Measurements from ENCODE around the gene CDH4. TPM values are rescaled to one million over a fixed set of nuclear protein-coding genes. Genes with fewer than 3 reads are reported as not detected.

CDH4 gene
- total RNA-seq, 1 experiment from 2014 or later, result 5.3 TPM

GRCh38 chr20:61635721-61636455, 383.8 kb downstream of the CDH4 start:
- H3K9me3 Mint-ChIP-seq, result peaks cover 4% of the 10 kb centered on the region; the same call in 1 of the 2 replicates
- no peak for TF ChIP-seq ZNF423 (CRISPR knock-in tag; IDR thresholded peaks at IDR 0.05)
- no peak for TF ChIP-seq ELF4 (CRISPR knock-in tag; IDR thresholded peaks at IDR 0.05; ENCODE audit: low read depth)
- no peak for TF ChIP-seq TP53 (CRISPR knock-in tag; IDR thresholded peaks at IDR 0.05)
- TF ChIP-seq, protein P1, sequence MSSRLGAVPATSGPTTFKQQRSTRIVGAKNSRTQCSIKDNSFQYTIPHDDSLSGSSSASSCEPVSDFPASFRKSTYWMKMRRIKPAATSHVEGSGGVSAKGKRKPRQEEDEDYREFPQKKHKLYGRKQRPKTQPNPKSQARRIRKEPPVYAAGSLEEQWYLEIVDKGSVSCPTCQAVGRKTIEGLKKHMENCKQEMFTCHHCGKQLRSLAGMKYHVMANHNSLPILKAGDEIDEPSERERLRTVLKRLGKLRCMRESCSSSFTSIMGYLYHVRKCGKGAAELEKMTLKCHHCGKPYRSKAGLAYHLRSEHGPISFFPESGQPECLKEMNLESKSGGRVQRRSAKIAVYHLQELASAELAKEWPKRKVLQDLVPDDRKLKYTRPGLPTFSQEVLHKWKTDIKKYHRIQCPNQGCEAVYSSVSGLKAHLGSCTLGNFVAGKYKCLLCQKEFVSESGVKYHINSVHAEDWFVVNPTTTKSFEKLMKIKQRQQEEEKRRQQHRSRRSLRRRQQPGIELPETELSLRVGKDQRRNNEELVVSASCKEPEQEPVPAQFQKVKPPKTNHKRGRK (CRISPR knock-in tag; IDR thresholded peaks at IDR 0.05; ENCODE audit: borderline replicate concordance), result no peak
- no peak for TF ChIP-seq PRRX2 (CRISPR knock-in tag; IDR thresholded peaks at IDR 0.05)
- no peak for TF ChIP-seq GABPB1 (CRISPR knock-in tag; IDR thresholded peaks at IDR 0.05)
- TF ChIP-seq NR1H2 (CRISPR knock-in tag; IDR thresholded peaks at IDR 0.05), result no peak
- TF ChIP-seq, protein P2, sequence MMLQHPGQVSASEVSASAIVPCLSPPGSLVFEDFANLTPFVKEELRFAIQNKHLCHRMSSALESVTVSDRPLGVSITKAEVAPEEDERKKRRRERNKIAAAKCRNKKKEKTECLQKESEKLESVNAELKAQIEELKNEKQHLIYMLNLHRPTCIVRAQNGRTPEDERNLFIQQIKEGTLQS (CRISPR knock-in tag; conservative IDR thresholded peaks at IDR 0.05), result no peak
- no peak for TF ChIP-seq ZNF671 (CRISPR knock-in tag; IDR thresholded peaks at IDR 0.05)
- TF ChIP-seq NR2C2 (CRISPR knock-in tag; IDR thresholded peaks at IDR 0.05), result no peak
- TF ChIP-seq ESRRA (CRISPR knock-in tag; IDR thresholded peaks at IDR 0.05; ENCODE audit: borderline replicate concordance), result no peak
- no peak for TF ChIP-seq JAZF1 (CRISPR knock-in tag; IDR thresholded peaks at IDR 0.05)
- no peak for TF ChIP-seq NFE2L1 (CRISPR knock-in tag; IDR thresholded peaks at IDR 0.05)
- TF ChIP-seq SMAD3 (CRISPR knock-in tag; IDR thresholded peaks at IDR 0.05; ENCODE audit: borderline replicate concordance), result no peak
- TF ChIP-seq OVOL2 (CRISPR knock-in tag; IDR thresholded peaks at IDR 0.05; ENCODE audit: borderline replicate concordance), result no peak
- peak overlapping the region; percentile 83 for H3K27ac Mint-ChIP-seq
- H3K36me3 Mint-ChIP-seq, result no peaks in the 10 kb centered on the region
- POLR2A ChIA-PET, result no interaction called here
- peaks cover 16% of the 10 kb centered on the region for H3K27me3 Mint-ChIP-seq (ENCODE audit: low read depth)
- peak; percentile 55; the same call in 1 of the 2 replicates for ATAC-seq
- CTCF ChIA-PET, result no interaction called here
- peaks cover 16% of the 10 kb centered on the region for H3K4me1 Mint-ChIP-seq
- no peak for DNase-seq (ENCODE audit: low spot score)
- no peak overlapping the region for H3K4me3 Mint-ChIP-seq

GRCh38 chr20:61636531-61637116, 384.6 kb downstream of the CDH4 start:
- ChIA-PET POLR2A (no interaction called here), CTCF (no interaction called here)
- H3K27ac Mint-ChIP-seq, result no peak overlapping the region

GRCh38 chr20:61638802-61639585, 386.9 kb downstream of the CDH4 start:
- POLR2A ChIA-PET, result no interaction called here
- CTCF ChIA-PET, result no interaction called here
- no peak for ATAC-seq
- Mint-ChIP-seq H3K4me1 (peaks cover 16% of the 10 kb centered on the region), H3K27me3 (ENCODE audit: low read depth) (peaks cover 28% of the 10 kb centered on the region), H3K4me3 (no peak overlapping the region), H3K36me3 (peaks cover 5% of the 10 kb centered on the region; the same call in 1 of the 2 replicates), H3K9me3 (peaks cover 18% of the 10 kb centered on the region), H3K27ac (no peak overlapping the region)
- no peak for TF ChIP-seq ZNF138 (CRISPR knock-in tag; conservative IDR thresholded peaks at IDR 0.05)
- no peak for TF ChIP-seq HMGXB4 (CRISPR knock-in tag; IDR thresholded peaks at IDR 0.05)
- TF ChIP-seq TP53 (CRISPR knock-in tag; IDR thresholded peaks at IDR 0.05), result no peak
- no peak for TF ChIP-seq OVOL2 (CRISPR knock-in tag; IDR thresholded peaks at IDR 0.05; ENCODE audit: borderline replicate concordance)
- no peak for TF ChIP-seq FOXJ3 (CRISPR knock-in tag; IDR thresholded peaks at IDR 0.05; ENCODE audit: borderline replicate concordance)
- no peak for TF ChIP-seq ZNF232 (CRISPR knock-in tag; IDR thresholded peaks at IDR 0.05)
- TF ChIP-seq PRRX2 (CRISPR knock-in tag; IDR thresholded peaks at IDR 0.05), result no peak
- TF ChIP-seq NR2C2 (CRISPR knock-in tag; IDR thresholded peaks at IDR 0.05), result no peak
- TF ChIP-seq ELF4 (CRISPR knock-in tag; IDR thresholded peaks at IDR 0.05; ENCODE audit: low read depth), result no peak
- no peak for TF ChIP-seq GRHL2 (CRISPR knock-in tag; IDR thresholded peaks at IDR 0.05; ENCODE audit: insufficient replicate concordance, severe bottlenecking)
- TF ChIP-seq ZNF671 (CRISPR knock-in tag; IDR thresholded peaks at IDR 0.05), result no peak
- no peak for TF ChIP-seq NFYB (CRISPR knock-in tag; conservative IDR thresholded peaks at IDR 0.05; ENCODE audit: low read depth)
- TF ChIP-seq ZNF263 (CRISPR knock-in tag; IDR thresholded peaks at IDR 0.05; ENCODE audit: low read depth), result no peak
- TF ChIP-seq NR3C1 (CRISPR knock-in tag; conservative IDR thresholded peaks at IDR 0.05; ENCODE audit: low read depth), result no peak
- no peak for TF ChIP-seq CREB1 (CRISPR knock-in tag; IDR thresholded peaks at IDR 0.05)
- DNase-seq (ENCODE audit: low spot score), result no peak

More at GRCh38 chr20:61636531-61637116, 384.6 kb downstream of the CDH4 start:
- 0 out of 2 replicates have a peak overlapping the region, but pooled peaks have one; percentile 3 for H3K4me3 Mint-ChIP-seq
- H3K9me3 Mint-ChIP-seq, result peaks cover 4% of the 10 kb centered on the region; the same call in 1 of the 2 replicates
- TF ChIP-seq CREB1 (CRISPR knock-in tag; IDR thresholded peaks at IDR 0.05) (no peak), ZNF423 (CRISPR knock-in tag; IDR thresholded peaks at IDR 0.05) (peak; percentile 48; the same call in 1 of the 2 replicates)
- ATAC-seq (peak; percentile 35; the same call in 1 of the 2 replicates), DNase-seq (ENCODE audit: low spot score) (peak; percentile 30)
- peaks cover 16% of the 10 kb centered on the region for H3K4me1 Mint-ChIP-seq
- H3K36me3 Mint-ChIP-seq, result no peaks in the 10 kb centered on the region
- peaks cover 16% of the 10 kb centered on the region for H3K27me3 Mint-ChIP-seq (ENCODE audit: low read depth)
